ENCODE data around the gene EAPP. TPM values are rescaled to one million over a fixed set of nuclear protein-coding genes. Genes with fewer than 3 reads are reported as not detected.
A peak's percentile ranks its signal among the peaks of the same experiment; 100 is the strongest.

Gene EAPP
- total and polyA plus RNA-seq, 2 of the 13 experiments (the other 11 are each of a cell fraction or from before 2014, with no cell fraction given) = 68.7 to 110 TPM

- TF ChIP-seq AHDC1 (CRISPR knock-in tag; IDR thresholded peaks at IDR 0.05; ENCODE audit: borderline replicate concordance) = peak; percentile 12; the same call in 1 of the 2 replicates
- TF ChIP-seq SMYD3 (CRISPR knock-in tag; IDR thresholded peaks at IDR 0.05) = 0 out of 2 replicates have a peak, but pooled peaks have one; percentile 1
- peak; percentile 76; the same call in 1 of the 2 replicates for TF ChIP-seq ZNF331 (CRISPR knock-in tag; IDR thresholded peaks at IDR 0.05)
- no peak for TF ChIP-seq ZNF75D (CRISPR knock-in tag; IDR thresholded peaks at IDR 0.05; ENCODE audit: borderline replicate concordance)
- no peak for TF ChIP-seq SCMH1 (CRISPR knock-in tag; IDR thresholded peaks at IDR 0.05; ENCODE audit: borderline replicate concordance)
- TF ChIP-seq BRF2 (CRISPR knock-in tag; IDR thresholded peaks at IDR 0.05) = no peak
- peak; percentile 61 for TF ChIP-seq TCF7 (IDR thresholded peaks at IDR 0.05; ENCODE audit: low read depth)
- no peak for TF ChIP-seq IRF2 (CRISPR knock-in tag; IDR thresholded peaks at IDR 0.05)
- TF ChIP-seq PRDM4 (CRISPR knock-in tag; IDR thresholded peaks at IDR 0.05; ENCODE audit: borderline replicate concordance) = no peak
- TF ChIP-seq ATF6 (CRISPR knock-in tag; conservative IDR thresholded peaks at IDR 0.05) = 0 out of 2 replicates have a peak, but pooled peaks have one; percentile 65
- peak; percentile 78 for TF ChIP-seq RARA (CRISPR knock-in tag; IDR thresholded peaks at IDR 0.05)
- peak; percentile 78 for TF ChIP-seq ERF (CRISPR knock-in tag; IDR thresholded peaks at IDR 0.05)
- TF ChIP-seq ARNT2 (CRISPR knock-in tag; IDR thresholded peaks at IDR 0.05; ENCODE audit: low read depth) = 0 out of 2 replicates have a peak, but pooled peaks have one; percentile 68
- TF ChIP-seq ZNF768 (CRISPR knock-in tag; IDR thresholded peaks at IDR 0.05) = no peak
- peak; percentile 21; the same call in 1 of the 2 replicates for TF ChIP-seq ZBTB25 (CRISPR knock-in tag; IDR thresholded peaks at IDR 0.05)
- no peak for TF ChIP-seq PLRG1 (conservative IDR thresholded peaks at IDR 0.05)
These were observed 42.6 kb downstream of the EAPP start (continued) for GRCh38 chr14:34496679-34497513.
